Lower lobe of right lung (tissue), 2 donors: Measurements from ENCODE around the gene SHE. TPM values are rescaled to one million over a fixed set of nuclear protein-coding genes. Genes with fewer than 3 reads are reported as not detected.

Source experiments
- ATAC-seq, 2 donors: fragments of 200-7000 bp; cut with Tn5 transposase; one replicate each; pipeline ENCODE4 v1.9.1; 2020 to 2022; ENCODE audit warnings: mild to moderate bottlenecking in 2 of 2, moderate library complexity in 2 of 2
- DNase-seq: peaks from one replicate; pipeline ENCODE4 v3.0.0-alpha.2; 2020
- H3K27ac ChIP-seq: fragments of 200-600 bp; one replicate; pipeline ENCODE4 v1.8.0; 2022
- H3K27me3 ChIP-seq: fragments of 200-600 bp; one replicate; pipeline ENCODE4 v1.8.0; 2022; ENCODE audit warnings: low read depth
- H3K36me3 ChIP-seq: fragments of 200-600 bp; one replicate; pipeline ENCODE4 v1.8.0; 2022; ENCODE audit warnings: mild to moderate bottlenecking
- H3K4me1 ChIP-seq: fragments of 200-600 bp; one replicate; pipeline ENCODE4 v1.8.0; 2022
- H3K4me3 ChIP-seq: fragments of 200-600 bp; one replicate; pipeline ENCODE4 v1.8.0; 2022; ENCODE audit warnings: mild to moderate bottlenecking
- H3K9me3 ChIP-seq: fragments of 200-600 bp; one replicate; pipeline ENCODE4 v1.8.0; 2022
- CTCF ChIP-seq: fragments of 200-600 bp; IDR thresholded peaks from one replicate; pipeline ENCODE4 v1.8.0; 2022; ENCODE audit warnings: antibody characterized with exemption, mild to moderate bottlenecking
- intact Hi-C: fragments of 100-400 bp; cut with DNase I; formaldehyde crosslinking; loops from one replicate; pipeline ENCODE4 v1.11.0; 2022
- total RNA-seq: library from RNA; stranded (reverse); fragmentation: NEBNext Ultra II Directional; extraction: Animal tissue kit (Norgen Biotek cat#: 25700); gene quantifications from one replicate; pipeline ENCODE4 v1.2.1, GENCODE V29; 2021
- donor health status: DM: no; HTN: yes; CAD: no; lungs with severe emphysema.

Gene SHE
- total RNA-seq, 1 donor from 2014 or later = 40.1 TPM

DNA sequence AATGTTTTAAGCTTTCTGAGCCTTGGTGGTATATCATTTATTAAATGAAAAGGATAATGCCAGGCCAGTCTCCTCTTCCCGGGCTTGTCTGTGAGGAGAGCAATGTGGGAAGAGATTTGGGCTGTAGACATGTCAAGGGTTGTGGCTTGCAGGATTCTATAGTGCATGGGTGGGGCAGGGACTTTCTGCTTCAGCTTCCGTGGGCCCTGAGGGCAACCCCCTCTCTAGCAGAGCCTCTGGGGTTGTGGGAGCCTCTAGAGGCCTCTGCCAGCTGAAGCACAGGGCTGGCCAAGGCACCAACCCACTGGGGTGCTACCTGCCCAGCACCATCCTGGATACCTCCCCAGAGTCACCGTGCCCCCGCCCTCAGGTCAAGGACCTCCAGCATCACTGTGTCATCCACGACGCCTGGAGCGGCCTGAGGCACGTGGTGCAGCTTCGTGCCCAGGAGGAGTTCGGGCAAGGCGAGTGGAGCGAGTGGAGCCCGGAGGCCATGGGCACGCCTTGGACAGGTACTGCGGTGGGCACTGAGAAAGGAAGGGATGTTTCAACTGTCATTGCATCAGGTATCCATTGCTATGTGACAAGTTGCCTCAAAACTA, 66.5 kb downstream of the SHE start:
- intact Hi-C loops = no loop called here
- Histone ChIP-seq H3K27ac (no peak overlapping the region), H3K9me3 (no peaks in the 10 kb centered on the region), H3K4me1 (peaks cover 63% of the 10 kb centered on the region), H3K4me3 (no peak overlapping the region), H3K27me3 (no peaks in the 10 kb centered on the region), H3K36me3 (peaks cover 64% of the 10 kb centered on the region)
- DNase-seq (no peak), ATAC-seq (no peak)
- no peak for TF ChIP-seq CTCF

GRCh38 chr1:154434346-154435085, 67.7 kb downstream of the SHE start:
- Histone ChIP-seq H3K4me1 (peaks cover 62% of the 10 kb centered on the region), H3K4me3 (no peak overlapping the region), H3K36me3 (peaks cover 68% of the 10 kb centered on the region), H3K27me3 (no peaks in the 10 kb centered on the region), H3K27ac (peak overlapping the region; percentile 69), H3K9me3 (no peaks in the 10 kb centered on the region)
- DNase-seq (no peak), ATAC-seq (peak; percentile 51 to 61)
- intact Hi-C loops = no loop called here
- TF ChIP-seq CTCF = no peak

GRCh38 chr1:154433161-154433764, 68.9 kb downstream of the SHE start:
- no peak for TF ChIP-seq CTCF
- ATAC-seq (peak; percentile 54 to 67), DNase-seq (no peak)
- H3K27ac ChIP-seq = peak overlapping the region; percentile 69
- intact Hi-C loops = no loop called here
- no peaks in the 10 kb centered on the region for H3K9me3 ChIP-seq
- H3K4me3 ChIP-seq = no peak overlapping the region
- H3K27me3 ChIP-seq = no peaks in the 10 kb centered on the region
- peaks cover 72% of the 10 kb centered on the region for H3K36me3 ChIP-seq
- peaks cover 68% of the 10 kb centered on the region for H3K4me1 ChIP-seq

DNA sequence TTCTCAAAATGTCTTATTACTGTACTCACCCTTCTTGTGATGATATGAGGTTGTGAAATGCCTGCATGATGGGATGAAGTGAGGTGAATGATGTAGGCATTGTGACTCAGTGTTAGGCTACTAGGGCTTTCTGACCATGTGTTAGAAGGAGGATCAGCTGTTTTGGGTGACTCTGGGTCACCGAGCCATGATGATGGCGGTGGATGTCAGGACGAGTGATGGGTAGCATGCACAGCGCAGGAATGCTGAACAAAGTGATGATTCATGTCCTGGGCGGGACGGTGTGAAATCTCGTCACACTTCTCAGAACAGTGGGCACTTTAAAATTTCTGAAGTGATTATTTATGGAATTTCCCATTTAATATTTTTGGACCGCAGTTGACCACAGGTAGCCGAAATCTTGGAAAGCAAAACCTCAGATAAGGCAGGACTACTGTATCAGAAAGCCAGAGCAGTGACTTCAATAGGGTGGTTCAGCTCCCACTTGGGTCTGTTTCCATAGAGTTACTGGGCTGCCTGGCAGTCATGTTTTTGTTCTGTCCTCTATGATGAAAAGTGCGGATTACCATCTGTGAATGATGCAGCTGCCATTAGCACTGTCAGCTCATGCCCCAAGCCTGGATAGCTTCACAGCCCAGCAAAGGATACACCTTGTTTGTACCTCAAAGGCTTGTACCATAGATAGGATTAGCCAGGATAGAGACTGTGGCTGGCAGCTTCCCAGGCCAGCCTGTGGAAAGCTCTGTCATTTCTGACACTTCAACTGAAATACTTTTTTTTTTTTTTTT, 70.4 kb downstream of the SHE start:
- peaks cover 57% of the 10 kb centered on the region for H3K36me3 ChIP-seq
- no peaks in the 10 kb centered on the region for H3K27me3 ChIP-seq
- peaks cover 82% of the 10 kb centered on the region for H3K4me1 ChIP-seq
- H3K9me3 ChIP-seq = no peaks in the 10 kb centered on the region
- DNase-seq (no peak), ATAC-seq (peak in 1 of 2 donors; percentile 7)
- intact Hi-C loops = no loop called here
- no peak overlapping the region for H3K27ac ChIP-seq
- H3K4me3 ChIP-seq = no peak overlapping the region
- TF ChIP-seq CTCF = no peak

GRCh38 chr1:154430903-154431302, 71.3 kb downstream of the SHE start:
- no peak overlapping the region for H3K27ac ChIP-seq
- no peak for DNase-seq
- H3K4me1 ChIP-seq = peaks cover 88% of the 10 kb centered on the region
- intact Hi-C loops = no loop called here
- H3K27me3 ChIP-seq = no peaks in the 10 kb centered on the region
- no peak overlapping the region for H3K4me3 ChIP-seq
- peaks cover 48% of the 10 kb centered on the region for H3K36me3 ChIP-seq
- ATAC-seq = no peak
- TF ChIP-seq CTCF = no peak
- no peaks in the 10 kb centered on the region for H3K9me3 ChIP-seq
